Naive thymus-derived CD4-positive, alpha-beta T cell (primary cell): ENCODE data around the gene ALDH18A1. TPM values are rescaled to one million over a fixed set of nuclear protein-coding genes. Genes with fewer than 3 reads are reported as not detected.

Source experiments
- ATAC-seq: fragments of 150-1000 bp; cut with Tn5 transposase; 2 replicates; pipeline ENCODE4 v1.10.0; 2021; ENCODE audit warnings: mild to moderate bottlenecking, moderate library complexity
- CTCF ChIA-PET: fragments of 350-600 bp; sonication (Branson Sonifier 250); formaldehyde crosslinking; loops from one replicate; lab custom pipeline; 2021; ENCODE audit warnings: antibody characterized with exemption; lab: Charles Lee
- POLR2A ChIA-PET: fragments of 350-600 bp; sonication (Branson Sonifier 250); formaldehyde crosslinking; loops from one replicate; lab custom pipeline; 2021; ENCODE audit warnings: antibody characterized with exemption, inconsistent platforms; lab: Charles Lee
- DNase-seq, 9 donors: peaks; one replicate each; pipeline versions ENCODE4 v3.0.0 to v3.0.0-alpha.2; 2020 to 2022; ENCODE audit warnings: mixed read lengths in 1 of 9
- H3K27ac ChIP-seq: one replicate; pipeline ENCODE4 v1.7.0; 2013; ENCODE audit warnings: mild to moderate bottlenecking, low read depth, low read length, moderate library complexity
- H3K27me3 ChIP-seq, 2 donors: one replicate each; pipeline ENCODE4 v1.7.0; 2013; ENCODE audit warnings: low read length in 2 of 2, mild to moderate bottlenecking in 2 of 2, moderate library complexity in 2 of 2; ENCODE audit not compliant: control insufficient read depth in 2 of 2, insufficient read depth in 2 of 2
- H3K36me3 ChIP-seq, 3 experiments: 1 replicate in 2 of 3; 2 replicates in 1 of 3; pipeline ENCODE4 v1.7.0; 2013; ENCODE audit warnings: low read length in 3 of 3, mild to moderate bottlenecking in 3 of 3, moderate library complexity in 1 of 3; ENCODE audit not compliant: insufficient read depth in 3 of 3, control insufficient read depth in 2 of 3
- H3K4me1 ChIP-seq, 2 donors: one replicate each; pipeline ENCODE4 v1.7.0; 2013; ENCODE audit warnings: low read length in 2 of 2, mild to moderate bottlenecking in 2 of 2, moderate library complexity in 1 of 2; ENCODE audit not compliant: control insufficient read depth in 2 of 2, insufficient read depth in 2 of 2
- H3K4me3 ChIP-seq: 2 replicates; pipeline ENCODE4 v1.7.0; 2013; ENCODE audit warnings: mild to moderate bottlenecking, low read length
- H3K9me3 ChIP-seq, 3 experiments: 1 replicate in 2 of 3; 2 replicates in 1 of 3; pipeline ENCODE4 v1.7.0; 2013; ENCODE audit warnings: low read length in 3 of 3; ENCODE audit not compliant: control insufficient read depth in 2 of 3
- H3K27ac Mint-ChIP-seq, 9 donors: one replicate each; pipeline ENCODE4 v1.8.0; 2020 to 2022; ENCODE audit warnings: mixed read lengths in 9 of 9, mild to moderate bottlenecking in 8 of 9, moderate library complexity in 5 of 9, inconsistent platforms in 2 of 9
- H3K27me3 Mint-ChIP-seq, 5 donors: one replicate each; pipeline ENCODE4 v1.8.0; 2021 to 2022; ENCODE audit warnings: mixed read lengths in 5 of 5, mild to moderate bottlenecking in 1 of 5
- H3K36me3 Mint-ChIP-seq, 5 donors: one replicate each; pipeline ENCODE4 v1.8.0; 2020 to 2022; ENCODE audit warnings: mixed read lengths in 5 of 5, mild to moderate bottlenecking in 3 of 5, inconsistent platforms in 1 of 5
- H3K4me1 Mint-ChIP-seq, 7 donors: one replicate each; pipeline ENCODE4 v1.8.0; 2020 to 2022; ENCODE audit warnings: mixed read lengths in 7 of 7, mild to moderate bottlenecking in 3 of 7, inconsistent platforms in 1 of 7
- H3K4me3 Mint-ChIP-seq, 10 donors: one replicate each; pipeline ENCODE4 v1.8.0; 2020 to 2022; ENCODE audit warnings: mild to moderate bottlenecking in 10 of 10, mixed read lengths in 10 of 10, moderate library complexity in 6 of 10, inconsistent platforms in 2 of 10
- H3K9me3 Mint-ChIP-seq, 11 donors: one replicate each; pipeline ENCODE4 v1.8.0; 2020 to 2022; ENCODE audit warnings: mixed read lengths in 11 of 11, mild to moderate bottlenecking in 4 of 11, inconsistent platforms in 1 of 11, moderate library complexity in 1 of 11
- intact Hi-C, 2 donors: fragments of 100-400 bp; cut with micrococcal nuclease; formaldehyde crosslinking; loops; one replicate each; pipeline ENCODE4 v1.15.1; 2023
- polyA plus RNA-seq, 2 donors: library from polyadenylated mRNA; unstranded; fragments of 300-500 nt; fragmentation: Illumina TruSeq; gene quantifications; one replicate each; pipeline ENCODE4 v1.2.3, GENCODE V29; 2021
- total RNA-seq, 6 experiments: library from RNA in 5 of 6; stranded (reverse) in 5 of 6; gene quantifications; 1 replicate in 5 of 6; 2 replicates in 1 of 6; pipeline ENCODE4 v1.2.3 and lab custom pipeline; 2021 to 2026

ALDH18A1 gene
- total and polyA plus RNA-seq, 7 experiments from 2014 or later: 15.0 to 73.8 (median 28.3) TPM

- no peaks in the 10 kb centered on the region for H3K9me3 Mint-ChIP-seq
- H3K27ac ChIP-seq: no peak overlapping the region
- no peak overlapping the region for H3K27ac Mint-ChIP-seq
- CTCF ChIA-PET: no interaction called here
- no peak overlapping the region for H3K4me3 Mint-ChIP-seq
- no peaks in the 10 kb centered on the region for H3K36me3 Mint-ChIP-seq
- no peaks in the 10 kb centered on the region for H3K27me3 ChIP-seq
- no peak overlapping the region for H3K4me3 ChIP-seq
- intact Hi-C loops: no loop called here
- DNase-seq: no peak
- no peaks in the 10 kb centered on the region for H3K36me3 ChIP-seq
- H3K9me3 ChIP-seq: no peaks in the 10 kb centered on the region
- POLR2A ChIA-PET: no interaction called here
- H3K4me1 ChIP-seq: no peaks in the 10 kb centered on the region
- ATAC-seq: no peak
- peaks cover 8 to 23% (median 15%) of the 10 kb centered on the region in 5 donors for H3K27me3 Mint-ChIP-seq
- peaks cover 0 to 2% (median 0%) of the 10 kb centered on the region in 7 donors for H3K4me1 Mint-ChIP-seq
Observed at GRCh38 chr10:95572131-95572820, 84.2 kb downstream of the ALDH18A1 start.

GRCh38 chr10:95571390-95571789 is 85.1 kb downstream of the ALDH18A1 start:
- no peaks in the 10 kb centered on the region for H3K27me3 ChIP-seq
- no peaks in the 10 kb centered on the region for H3K36me3 ChIP-seq
- H3K27ac ChIP-seq: no peak overlapping the region
- H3K27me3 Mint-ChIP-seq: peaks cover 8 to 24% (median 15%) of the 10 kb centered on the region in 5 donors
- H3K9me3 Mint-ChIP-seq: no peaks in the 10 kb centered on the region
- intact Hi-C loops: no loop called here
- POLR2A ChIA-PET: no interaction called here
- peaks cover 0 to 2% (median 0%) of the 10 kb centered on the region in 7 donors for H3K4me1 Mint-ChIP-seq
- H3K4me3 Mint-ChIP-seq: no peak overlapping the region
- no peaks in the 10 kb centered on the region for H3K36me3 Mint-ChIP-seq
- no peak overlapping the region for H3K27ac Mint-ChIP-seq
- no peak overlapping the region for H3K4me3 ChIP-seq
- no peaks in the 10 kb centered on the region for H3K9me3 ChIP-seq
- CTCF ChIA-PET: no interaction called here
- ATAC-seq: no peak
- no peak for DNase-seq
- H3K4me1 ChIP-seq: no peaks in the 10 kb centered on the region

- ATAC-seq: no peak
- CTCF ChIA-PET: no interaction called here
Observed at GRCh38 chr10:95569368-95569767, 87.1 kb downstream of the ALDH18A1 start.

GRCh38 chr10:95567903-95568630 is 88.4 kb downstream of the ALDH18A1 start:
- Mint-ChIP-seq H3K36me3 (no peaks in the 10 kb centered on the region), H3K4me3 (no peak overlapping the region), H3K9me3 (no peaks in the 10 kb centered on the region), H3K4me1 (peaks cover 0 to 2% (median 0%) of the 10 kb centered on the region in 7 donors), H3K27me3 (peaks cover 0 to 29% (median 5%) of the 10 kb centered on the region in 5 donors), H3K27ac (no peak overlapping the region)
- Histone ChIP-seq H3K27ac (no peak overlapping the region), H3K4me1 (no peaks in the 10 kb centered on the region), H3K36me3 (no peaks in the 10 kb centered on the region), H3K4me3 (no peak overlapping the region), H3K27me3 (no peaks in the 10 kb centered on the region), H3K9me3 (no peaks in the 10 kb centered on the region)
- CTCF ChIA-PET: no interaction called here
- intact Hi-C loops: no loop called here
- POLR2A ChIA-PET: no interaction called here
- DNase-seq (no peak), ATAC-seq (no peak)

More at GRCh38 chr10:95569368-95569767, 87.1 kb downstream of the ALDH18A1 start:
- Histone ChIP-seq H3K4me3 (no peak overlapping the region), H3K27ac (no peak overlapping the region), H3K27me3 (no peaks in the 10 kb centered on the region), H3K36me3 (no peaks in the 10 kb centered on the region), H3K4me1 (no peaks in the 10 kb centered on the region), H3K9me3 (no peaks in the 10 kb centered on the region)
- Mint-ChIP-seq H3K4me1 (peaks cover 0 to 2% (median 0%) of the 10 kb centered on the region in 7 donors), H3K4me3 (no peak overlapping the region), H3K36me3 (no peaks in the 10 kb centered on the region), H3K27me3 (peaks cover 6 to 32% (median 13%) of the 10 kb centered on the region in 5 donors), H3K27ac (no peak overlapping the region), H3K9me3 (no peaks in the 10 kb centered on the region)
- POLR2A ChIA-PET: no interaction called here
- intact Hi-C loops: no loop called here
- DNase-seq: no peak

GRCh38 chr10:95566136-95566535 is 90.4 kb downstream of the ALDH18A1 start:
- H3K27me3 ChIP-seq: no peaks in the 10 kb centered on the region
- no peak overlapping the region for H3K4me3 ChIP-seq
- ChIA-PET CTCF (no interaction called here), POLR2A (no interaction called here)
- Mint-ChIP-seq H3K4me3 (no peak overlapping the region), H3K27me3 (peaks cover 0 to 36% (median 0%) of the 10 kb centered on the region in 5 donors), H3K27ac (peak overlapping the region in 1 of 9 donors; percentile 12), H3K36me3 (no peaks in the 10 kb centered on the region), H3K9me3 (no peaks in the 10 kb centered on the region), H3K4me1 (peaks cover 0 to 9% (median 5%) of the 10 kb centered on the region in 7 donors)
- no peak for DNase-seq
- no peaks in the 10 kb centered on the region for H3K9me3 ChIP-seq
- no peak overlapping the region for H3K27ac ChIP-seq
- intact Hi-C loops: no loop called here
- ATAC-seq: no peak
- no peaks in the 10 kb centered on the region for H3K4me1 ChIP-seq
- no peaks in the 10 kb centered on the region for H3K36me3 ChIP-seq

- H3K27ac ChIP-seq: no peak overlapping the region
- H3K36me3 Mint-ChIP-seq: no peaks in the 10 kb centered on the region
Observed at GRCh38 chr10:95565336-95565735, 91.2 kb downstream of the ALDH18A1 start.

More at GRCh38 chr10:95565336-95565735, 91.2 kb downstream of the ALDH18A1 start:
- Mint-ChIP-seq H3K4me1 (peaks cover 6 to 13% (median 7%) of the 10 kb centered on the region in 7 donors), H3K4me3 (no peak overlapping the region), H3K27ac (no peak overlapping the region), H3K27me3 (peaks cover 0 to 39% (median 0%) of the 10 kb centered on the region in 5 donors), H3K9me3 (no peaks in the 10 kb centered on the region)
- intact Hi-C loops: no loop called here
- CTCF ChIA-PET: no interaction called here
- peaks cover 1 to 2% of the 10 kb centered on the region in 2 donors for H3K4me1 ChIP-seq
- H3K9me3 ChIP-seq: no peaks in the 10 kb centered on the region
- no peak for ATAC-seq
- no peak overlapping the region for H3K4me3 ChIP-seq
- POLR2A ChIA-PET: no interaction called here
- H3K27me3 ChIP-seq: no peaks in the 10 kb centered on the region
- DNase-seq: no peak
- H3K36me3 ChIP-seq: peaks cover 0 to 5% (median 0%) of the 10 kb centered on the region in 3 experiments
